ENCODE results near the gene PTTG1IP. TPM values are rescaled to one million over a fixed set of nuclear protein-coding genes. Genes with fewer than 3 reads are reported as not detected.

The PTTG1IP gene
- total RNA-seq, 4 donors from 2014 or later = 108 to 202 (median 146) TPM

DNA sequence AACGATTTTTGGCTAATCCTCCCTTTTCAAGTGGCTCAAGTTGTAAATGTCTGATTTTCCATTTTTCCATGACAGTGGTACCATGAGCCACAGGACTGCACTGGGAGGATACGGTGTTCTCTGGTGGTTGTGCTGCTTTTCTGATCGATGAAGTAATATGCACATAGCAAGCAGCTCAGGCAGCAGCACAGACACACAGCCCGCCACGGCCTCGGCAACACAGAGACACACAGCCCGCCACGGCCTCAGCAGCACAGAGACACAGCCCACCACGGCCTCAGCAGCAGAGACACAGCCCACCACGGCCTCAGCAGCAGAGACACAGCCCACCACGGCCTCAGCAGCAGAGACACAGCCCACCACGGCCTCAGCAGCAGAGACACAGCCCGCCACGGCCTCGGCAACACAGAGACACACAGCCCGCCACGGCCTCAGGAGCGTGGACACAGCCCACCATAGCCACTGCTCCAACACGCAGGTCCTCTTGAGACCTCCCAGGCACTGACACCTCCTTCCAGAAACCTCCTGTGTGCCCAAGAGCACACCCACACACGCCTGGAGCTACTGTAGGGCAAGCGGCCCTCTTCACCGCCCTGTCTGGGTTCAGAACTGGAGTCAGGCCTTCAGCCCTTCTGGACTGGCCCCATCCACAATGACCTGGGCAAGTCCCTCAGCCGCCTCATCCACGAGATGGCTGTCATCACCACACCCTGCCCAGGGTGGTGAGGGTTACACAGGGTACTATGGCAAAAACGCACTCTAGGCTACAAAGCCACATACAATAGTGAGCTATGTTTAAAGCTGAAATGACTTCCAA is 10.4 kb downstream of the PTTG1IP start:
- Histone ChIP-seq H3K27me3 (no peaks in the 10 kb centered on the region), H3K4me3 (no peak overlapping the region), H3K36me3 (no peaks in the 10 kb centered on the region), H3K27ac (no peak overlapping the region), H3K9me3 (no peaks in the 10 kb centered on the region), H3K4me1 (peaks cover 0 to 18% of the 10 kb centered on the region in 2 donors)
- intact Hi-C loops (cut with DNase I; ENCODE audit: low total_unique reads) = no loop called here
- DNase-seq = no peak
- TF ChIP-seq, protein P1, sequence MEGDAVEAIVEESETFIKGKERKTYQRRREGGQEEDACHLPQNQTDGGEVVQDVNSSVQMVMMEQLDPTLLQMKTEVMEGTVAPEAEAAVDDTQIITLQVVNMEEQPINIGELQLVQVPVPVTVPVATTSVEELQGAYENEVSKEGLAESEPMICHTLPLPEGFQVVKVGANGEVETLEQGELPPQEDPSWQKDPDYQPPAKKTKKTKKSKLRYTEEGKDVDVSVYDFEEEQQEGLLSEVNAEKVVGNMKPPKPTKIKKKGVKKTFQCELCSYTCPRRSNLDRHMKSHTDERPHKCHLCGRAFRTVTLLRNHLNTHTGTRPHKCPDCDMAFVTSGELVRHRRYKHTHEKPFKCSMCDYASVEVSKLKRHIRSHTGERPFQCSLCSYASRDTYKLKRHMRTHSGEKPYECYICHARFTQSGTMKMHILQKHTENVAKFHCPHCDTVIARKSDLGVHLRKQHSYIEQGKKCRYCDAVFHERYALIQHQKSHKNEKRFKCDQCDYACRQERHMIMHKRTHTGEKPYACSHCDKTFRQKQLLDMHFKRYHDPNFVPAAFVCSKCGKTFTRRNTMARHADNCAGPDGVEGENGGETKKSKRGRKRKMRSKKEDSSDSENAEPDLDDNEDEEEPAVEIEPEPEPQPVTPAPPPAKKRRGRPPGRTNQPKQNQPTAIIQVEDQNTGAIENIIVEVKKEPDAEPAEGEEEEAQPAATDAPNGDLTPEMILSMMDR (IDR thresholded peaks at IDR 0.05) = no peak
- no peak for TF ChIP-seq POLR2A (IDR thresholded peaks at IDR 0.05)

DNA sequence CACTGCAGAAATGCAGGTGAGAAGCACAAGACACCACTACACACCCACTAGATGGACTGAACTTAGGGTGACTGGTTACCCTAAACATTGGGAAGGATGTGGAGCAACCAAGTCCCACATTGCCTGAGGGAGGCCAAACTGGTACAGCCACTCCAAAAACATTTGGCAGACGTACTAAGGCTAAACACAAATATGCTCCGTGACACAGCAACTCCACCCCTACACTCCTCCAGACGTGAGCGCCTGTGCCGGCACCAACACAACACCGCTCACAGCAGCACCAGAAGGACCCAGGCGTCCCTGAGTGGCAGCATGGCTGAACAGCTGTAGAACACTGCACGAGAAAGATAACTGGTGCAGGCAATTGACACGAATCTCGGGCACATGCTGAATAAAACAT is 14.7 kb downstream of the PTTG1IP start:
- no peak overlapping the region for H3K4me3 ChIP-seq
- DNase-seq = no peak
- no peaks in the 10 kb centered on the region for H3K4me1 ChIP-seq
- TF ChIP-seq, protein P1 (IDR thresholded peaks at IDR 0.05) = no peak
- TF ChIP-seq POLR2A (IDR thresholded peaks at IDR 0.05) = no peak
- intact Hi-C loops (cut with DNase I; ENCODE audit: low total_unique reads) = no loop called here
- H3K27ac ChIP-seq = no peak overlapping the region
- no peaks in the 10 kb centered on the region for H3K27me3 ChIP-seq
- H3K9me3 ChIP-seq = no peaks in the 10 kb centered on the region
- H3K36me3 ChIP-seq = no peaks in the 10 kb centered on the region

DNA sequence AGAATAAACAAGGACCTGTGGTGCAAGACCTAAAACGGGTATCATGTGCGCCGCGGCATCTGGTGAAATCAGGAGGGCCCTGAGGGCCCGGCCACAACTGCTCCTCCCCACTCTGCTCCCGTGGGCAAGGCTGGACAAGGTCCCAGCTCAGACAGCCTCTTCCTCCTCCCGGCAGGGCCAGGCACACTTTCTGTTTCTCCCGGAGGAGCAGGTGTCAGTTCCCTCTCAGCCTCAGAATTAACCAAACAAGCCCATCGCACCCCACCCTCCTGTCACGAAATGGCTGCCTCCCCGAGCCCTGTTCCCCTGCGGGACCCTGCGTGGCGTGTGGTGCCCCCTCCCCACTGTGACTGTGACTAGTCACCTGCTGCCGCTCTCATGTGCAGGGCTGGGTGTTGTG is 15.2 kb downstream of the PTTG1IP start:
- Histone ChIP-seq H3K9me3 (no peaks in the 10 kb centered on the region), H3K4me3 (no peak overlapping the region), H3K27me3 (no peaks in the 10 kb centered on the region), H3K27ac (no peak overlapping the region), H3K4me1 (no peaks in the 10 kb centered on the region), H3K36me3 (no peaks in the 10 kb centered on the region)
- TF ChIP-seq POLR2A (IDR thresholded peaks at IDR 0.05) = no peak
- TF ChIP-seq, protein P1 (IDR thresholded peaks at IDR 0.05) = no peak
- DNase-seq = no peak
- intact Hi-C loops (cut with DNase I; ENCODE audit: low total_unique reads) = no loop called here

DNA sequence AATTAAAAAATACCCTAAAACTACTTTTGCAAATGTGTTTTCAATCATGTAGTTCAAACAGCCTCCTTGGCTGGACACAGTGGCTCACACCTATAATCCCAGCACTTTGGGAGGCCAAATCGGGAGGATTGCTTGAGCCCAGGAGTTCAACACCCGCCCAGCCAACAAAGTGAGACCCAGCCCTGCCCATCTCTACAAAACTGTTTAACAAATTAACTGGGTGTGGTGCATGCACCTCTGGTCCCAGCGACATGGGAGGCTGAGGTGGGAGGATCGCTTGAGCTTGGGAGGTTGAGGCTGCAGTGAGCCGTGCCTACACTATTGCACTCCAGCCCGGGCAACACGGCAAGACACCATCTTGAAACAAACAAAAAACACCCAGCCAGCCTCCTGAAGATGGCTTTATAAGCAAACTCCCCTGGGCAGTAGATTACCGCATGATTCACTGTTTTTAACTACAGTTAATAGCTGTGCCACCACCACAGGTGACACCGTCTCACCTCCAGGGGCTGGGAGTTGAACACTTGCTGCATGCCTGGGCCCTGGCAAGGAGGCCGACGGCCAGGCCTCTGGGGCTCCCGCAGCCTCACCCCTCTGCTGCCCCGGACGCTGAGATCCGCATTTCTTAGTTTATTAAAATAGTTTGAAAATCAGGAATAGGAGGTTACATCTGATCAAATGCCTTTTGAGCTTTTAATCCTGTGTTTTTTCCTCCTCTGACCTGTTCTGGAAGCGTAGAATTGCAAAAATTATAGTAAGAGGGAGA is 16.2 kb downstream of the PTTG1IP start:
- Histone ChIP-seq H3K4me1 (no peaks in the 10 kb centered on the region), H3K36me3 (no peaks in the 10 kb centered on the region), H3K4me3 (no peak overlapping the region), H3K27me3 (no peaks in the 10 kb centered on the region), H3K27ac (no peak overlapping the region), H3K9me3 (no peaks in the 10 kb centered on the region)
- no peak for DNase-seq
- intact Hi-C loops (cut with DNase I; ENCODE audit: low total_unique reads) = no loop called here
- no peak for TF ChIP-seq POLR2A (IDR thresholded peaks at IDR 0.05)

DNA sequence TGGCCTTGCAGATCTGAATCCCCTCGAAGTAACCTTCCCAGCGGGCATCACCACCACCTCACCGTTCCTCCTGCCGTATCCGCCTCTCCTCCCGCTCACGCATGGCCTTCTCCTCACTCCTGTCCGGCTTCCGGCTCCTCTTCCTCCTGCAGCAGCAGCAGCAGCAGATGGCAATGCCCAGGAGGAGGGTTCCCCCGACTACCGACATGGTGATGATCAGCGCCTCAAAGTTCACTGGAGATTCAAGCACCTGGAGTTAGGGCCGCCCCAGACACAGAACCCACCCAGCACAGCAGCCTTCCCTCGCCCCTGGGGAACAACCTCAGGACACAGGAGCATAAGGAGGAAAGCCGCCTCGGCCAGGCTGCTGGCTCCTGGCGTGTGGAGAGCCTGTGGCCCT is 17.4 kb downstream of the PTTG1IP start:
- no peaks in the 10 kb centered on the region for H3K36me3 ChIP-seq
- H3K4me3 ChIP-seq = no peak overlapping the region
- no peak overlapping the region for H3K27ac ChIP-seq
- TF ChIP-seq, protein P1 (IDR thresholded peaks at IDR 0.05) = no peak
- no peak for TF ChIP-seq POLR2A (IDR thresholded peaks at IDR 0.05)
- H3K4me1 ChIP-seq = no peaks in the 10 kb centered on the region
- intact Hi-C loops (cut with DNase I; ENCODE audit: low total_unique reads) = no loop called here
- H3K9me3 ChIP-seq = no peaks in the 10 kb centered on the region
- H3K27me3 ChIP-seq = no peaks in the 10 kb centered on the region
- DNase-seq = no peak

Measured in uterus (tissue), 4 donors.